PC-3 (cell line): ENCODE measurements around the gene NRG3. TPM values are rescaled to one million over a fixed set of nuclear protein-coding genes. Genes with fewer than 3 reads are reported as not detected.

Experiments used
- ATAC-seq: fragments of 200-7000 bp; cut with Tn5 transposase; 2 replicates; pipeline ENCODE4 v1.9.1; 2020; ENCODE audit warnings: mild to moderate bottlenecking, moderate library complexity
- BruUV-seq: library from RNA; stranded (reverse); fragments of 400-500 nt; replicated peaks from 2 replicates; lab custom pipeline; 2021; lab: Mats Ljungman, UMichigan
- CTCF ChIA-PET: fragments of 300-600 bp; sonication (Branson Sonifier 250); formaldehyde crosslinking; loops from one replicate; lab custom pipeline; 2022; ENCODE audit warnings: antibody characterized with exemption; lab: Charles Lee
- POLR2A ChIA-PET: fragments of 300-600 bp; sonication (Branson Sonifier 250); formaldehyde crosslinking; loops from one replicate; lab custom pipeline; 2022; ENCODE audit warnings: antibody characterized with exemption; ENCODE audit not compliant: unreplicated experiment; lab: Charles Lee
- DNase-seq: peaks from one replicate; pipeline ENCODE4 v3.0.0-alpha.2; 2015
- H2AFZ ChIP-seq: fragments of 300-600 bp; sonication (generic); 2 replicates; pipeline ENCODE4 v1.6.0; 2016; ENCODE audit warnings: antibody characterized with exemption, low read length
- H3F3A ChIP-seq: fragments of 300-600 bp; sonication (generic); one replicate; pipeline ENCODE4 v1.6.0; 2017; ENCODE audit warnings: antibody characterized with exemption, low read length, control low read depth, mild to moderate bottlenecking; ENCODE audit not compliant: unreplicated experiment
- H3K27ac ChIP-seq: fragments of 300-600 bp; sonication (generic); 2 replicates; pipeline ENCODE4 v1.5.1; 2016; ENCODE audit warnings: mild to moderate bottlenecking, low read length
- H3K27me3 ChIP-seq: fragments of 300-600 bp; sonication (generic); 2 replicates; pipeline ENCODE4 v1.6.1; 2016; ENCODE audit warnings: low read length, mixed read lengths
- H3K36me3 ChIP-seq: fragments of 300-600 bp; sonication (generic); 2 replicates; pipeline ENCODE4 v1.6.1; 2016; ENCODE audit warnings: low read depth, mixed run types, low read length, mixed read lengths
- H3K4me1 ChIP-seq: fragments of 300-600 bp; sonication (generic); 2 replicates; pipeline ENCODE4 v1.5.1; 2016; ENCODE audit warnings: low read length; ENCODE audit not compliant: insufficient read depth
- H3K4me2 ChIP-seq: fragments of 300-600 bp; sonication (generic); 2 replicates; pipeline ENCODE4 v1.6.0; 2016; ENCODE audit warnings: low read length
- H3K4me3 ChIP-seq: fragments of 300-600 bp; sonication (generic); 2 replicates; pipeline ENCODE4 v1.5.1; 2016; ENCODE audit warnings: mild to moderate bottlenecking, low read length, mixed read lengths
- H3K79me2 ChIP-seq: fragments of 300-600 bp; sonication (generic); 2 replicates; pipeline ENCODE4 v1.6.1; 2017; ENCODE audit warnings: low read length, mixed read lengths
- H3K9ac ChIP-seq: fragments of 300-600 bp; sonication (generic); 2 replicates; pipeline ENCODE4 v1.6.0; 2016; ENCODE audit warnings: mild to moderate bottlenecking, low read length
- H3K9me2 ChIP-seq: fragments of 300-600 bp; sonication (generic); replicated peaks from 2 replicates; pipeline ENCODE4 v1.6.1; 2016; ENCODE audit warnings: mixed run types, low read length, mixed read lengths
- H3K9me3 ChIP-seq: fragments of 300-600 bp; sonication (generic); 2 replicates; pipeline ENCODE4 v1.6.1; 2016; ENCODE audit warnings: low read length, mixed read lengths
- H4K20me1 ChIP-seq: fragments of 300-600 bp; sonication (generic); 2 replicates; pipeline ENCODE4 v1.6.1; 2016; ENCODE audit warnings: low read length, mixed read lengths
- CTCF ChIP-seq: fragments of 300-600 bp; sonication (generic); conservative IDR thresholded peaks from 2 replicates; pipeline ENCODE4 v1.5.1; 2017; ENCODE audit warnings: antibody characterized with exemption, low read depth, mild to moderate bottlenecking, low read length
- EZH2 ChIP-seq: fragments of 300-600 bp; sonication (generic); IDR thresholded peaks from one replicate; pipeline ENCODE4 v1.6.1; 2017; ENCODE audit warnings: antibody characterized with exemption, mild to moderate bottlenecking, low read length; ENCODE audit not compliant: unreplicated experiment
- EZH2phosphoT487 ChIP-seq: fragments of 300-600 bp; sonication (generic); IDR thresholded peaks from 2 replicates; pipeline ENCODE4 v1.6.1; 2018; ENCODE audit warnings: mild to moderate bottlenecking, antibody characterized with exemption, low read length, borderline replicate concordance
- intact Hi-C: fragments of 100-400 bp; cut with micrococcal nuclease; formaldehyde crosslinking; loops from 2 replicates; pipeline ENCODE4 v1.9.0; 2023
- total RNA-seq: library from RNA; depleted of rRNA; stranded (reverse); fragments of >200 nt; gene quantifications from 2 replicates; pipeline ENCODE4 v1.2.3, GENCODE V29; 2014

NRG3 gene
- total RNA-seq, 1 experiment from 2014 or later = not detected

DNA sequence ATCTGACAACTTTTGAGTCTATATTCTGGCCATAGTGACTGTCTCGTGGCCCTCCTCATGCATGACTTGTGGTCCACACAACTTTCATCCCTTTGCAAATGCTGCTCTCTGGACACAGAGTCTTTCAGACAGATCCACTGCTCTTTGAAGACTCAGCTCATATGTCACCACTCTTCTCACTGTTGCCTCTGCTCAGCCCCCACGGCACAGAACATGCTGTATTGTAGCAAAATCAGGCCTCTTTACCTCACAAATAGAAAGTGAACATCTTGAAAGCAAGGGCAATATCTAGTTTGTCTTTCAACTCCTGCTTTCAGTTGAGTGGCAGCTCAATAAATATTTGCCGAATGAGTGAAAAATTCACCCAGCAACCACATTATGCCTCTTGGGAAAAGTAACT is 443.5 kb downstream of the NRG3 start:
- H3K36me3 ChIP-seq = no peaks in the 10 kb centered on the region
- no peaks in the 10 kb centered on the region for H3F3A ChIP-seq
- H3K79me2 ChIP-seq = no peaks in the 10 kb centered on the region
- no peak overlapping the region for H3K4me3 ChIP-seq
- no peaks in the 10 kb centered on the region for H3K9me3 ChIP-seq
- H3K9ac ChIP-seq = no peak overlapping the region
- no peak overlapping the region for H3K4me2 ChIP-seq
- CTCF ChIA-PET = no interaction called here
- no peaks in the 10 kb centered on the region for H3K9me2 ChIP-seq
- no peaks in the 10 kb centered on the region for H3K4me1 ChIP-seq
- POLR2A ChIA-PET = no interaction called here
- no TSS peak for BruUV-seq
- H2AFZ ChIP-seq = no peak overlapping the region
- H3K27me3 ChIP-seq = no peaks in the 10 kb centered on the region
- H4K20me1 ChIP-seq = no peaks in the 10 kb centered on the region
- ATAC-seq = no peak
- no peak for DNase-seq
- intact Hi-C loops = no loop called here
- H3K27ac ChIP-seq = no peak overlapping the region
- TF ChIP-seq EZH2phosphoT487 (no peak), CTCF (no peak), EZH2 (no peak)

DNA sequence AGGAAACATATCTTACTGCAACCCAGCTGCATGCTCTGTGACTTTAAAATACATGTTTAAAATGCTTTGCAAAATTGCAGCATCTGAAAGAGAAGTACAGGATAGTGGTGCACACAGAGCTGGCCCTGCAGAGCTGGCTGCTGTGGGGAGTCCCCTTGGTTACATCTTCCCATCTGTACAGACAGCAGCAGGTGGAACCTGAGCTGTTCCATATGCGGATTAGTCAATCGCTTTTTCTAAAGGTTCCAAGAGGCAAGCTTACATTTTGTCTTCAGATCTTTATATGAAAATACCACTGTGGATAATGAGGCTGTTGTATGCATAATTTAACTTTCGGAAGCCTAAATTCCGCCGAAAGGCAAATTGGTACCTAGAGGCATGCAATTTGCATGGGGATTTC is 444.1 kb downstream of the NRG3 start:
- H3K79me2 ChIP-seq = no peaks in the 10 kb centered on the region
- H3K9me2 ChIP-seq = no peaks in the 10 kb centered on the region
- ChIA-PET CTCF (no interaction called here), POLR2A (no interaction called here)
- no peaks in the 10 kb centered on the region for H3K4me1 ChIP-seq
- H3K27ac ChIP-seq = no peak overlapping the region
- H3K9me3 ChIP-seq = no peaks in the 10 kb centered on the region
- no peak overlapping the region for H3K4me3 ChIP-seq
- no peak overlapping the region for H3K4me2 ChIP-seq
- ATAC-seq (no peak), DNase-seq (no peak)
- intact Hi-C loops = no loop called here
- no peaks in the 10 kb centered on the region for H3F3A ChIP-seq
- TF ChIP-seq CTCF (no peak), EZH2 (no peak), EZH2phosphoT487 (no peak)
- no TSS peak for BruUV-seq
- no peak overlapping the region for H3K9ac ChIP-seq
- no peaks in the 10 kb centered on the region for H3K27me3 ChIP-seq
- H3K36me3 ChIP-seq = no peaks in the 10 kb centered on the region
- H2AFZ ChIP-seq = no peak overlapping the region
- no peaks in the 10 kb centered on the region for H4K20me1 ChIP-seq

DNA sequence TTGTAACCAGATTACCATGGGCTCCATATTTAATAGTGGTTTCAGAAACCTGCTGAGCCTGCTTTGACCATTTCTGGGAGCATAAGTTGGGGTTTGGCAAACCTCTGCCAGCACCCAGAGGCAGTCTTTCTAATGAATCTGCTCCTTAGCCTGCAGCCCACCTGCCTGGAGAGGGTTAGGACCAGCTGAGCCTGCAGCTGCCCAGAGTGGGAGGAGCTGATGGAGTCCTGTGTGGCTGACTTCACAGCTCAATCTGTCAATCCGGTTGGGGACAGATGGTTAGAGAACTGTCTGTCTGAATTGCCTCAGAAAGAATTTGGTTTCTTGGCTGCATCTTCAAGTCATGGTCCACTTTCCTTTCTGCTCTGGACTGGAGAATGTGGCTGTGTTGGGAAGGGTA is 444.6 kb downstream of the NRG3 start:
- no peak overlapping the region for H3K4me3 ChIP-seq
- no peaks in the 10 kb centered on the region for H3K9me2 ChIP-seq
- H3K79me2 ChIP-seq = no peaks in the 10 kb centered on the region
- no peak overlapping the region for H3K4me2 ChIP-seq
- H3K4me1 ChIP-seq = no peaks in the 10 kb centered on the region
- intact Hi-C loops = no loop called here
- no peaks in the 10 kb centered on the region for H3K27me3 ChIP-seq
- POLR2A ChIA-PET = no interaction called here
- no peaks in the 10 kb centered on the region for H3K36me3 ChIP-seq
- CTCF ChIA-PET = no interaction called here
- no peak overlapping the region for H3K9ac ChIP-seq
- no peak overlapping the region for H3K27ac ChIP-seq
- TF ChIP-seq EZH2phosphoT487 = no peak
- no peak for TF ChIP-seq CTCF
- no peak for TF ChIP-seq EZH2
- H3K9me3 ChIP-seq = no peaks in the 10 kb centered on the region
- no peaks in the 10 kb centered on the region for H3F3A ChIP-seq
- H2AFZ ChIP-seq = no peak overlapping the region
- no peaks in the 10 kb centered on the region for H4K20me1 ChIP-seq
- no peak for ATAC-seq
- no peak for DNase-seq
- no TSS peak for BruUV-seq
